GM18858 (cell line): ENCODE measurements around the gene C9orf50.

ENCODE experiments used
- ATAC-seq: cut with Tn5 transposase; IDR thresholded peaks from one replicate; pipeline ENCODE4 v1.9.1; 2021; ENCODE audit not compliant: unreplicated experiment

The C9orf50 gene

GRCh38 chr9:129632460-129632859, 11.6 kb upstream of the C9orf50 start:
- ATAC-seq, result no peak

DNA sequence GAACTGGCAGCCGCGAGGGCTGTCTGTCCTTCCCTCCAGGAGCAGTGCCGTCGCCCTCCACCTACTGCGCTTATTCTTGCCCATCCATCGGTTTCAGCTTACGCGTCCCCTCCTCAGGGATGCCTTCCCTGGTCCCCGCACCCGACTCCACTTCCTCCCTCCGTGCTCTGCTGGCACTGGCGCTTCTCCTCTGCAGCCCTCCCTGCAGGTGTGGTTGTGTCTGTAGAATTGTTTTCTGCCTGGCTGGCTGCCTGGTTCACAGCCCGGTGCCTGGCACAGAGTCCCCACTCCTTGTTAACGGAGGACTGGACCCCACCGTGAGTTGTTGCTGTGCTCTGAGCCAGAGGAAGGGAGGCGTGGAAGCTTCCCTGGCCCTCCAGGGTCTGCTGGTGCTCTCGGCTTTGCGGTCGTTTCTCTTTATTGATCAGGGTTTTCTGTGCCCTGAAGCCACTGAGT, 10.8 kb upstream of the C9orf50 start:
- ATAC-seq, result no peak

DNA sequence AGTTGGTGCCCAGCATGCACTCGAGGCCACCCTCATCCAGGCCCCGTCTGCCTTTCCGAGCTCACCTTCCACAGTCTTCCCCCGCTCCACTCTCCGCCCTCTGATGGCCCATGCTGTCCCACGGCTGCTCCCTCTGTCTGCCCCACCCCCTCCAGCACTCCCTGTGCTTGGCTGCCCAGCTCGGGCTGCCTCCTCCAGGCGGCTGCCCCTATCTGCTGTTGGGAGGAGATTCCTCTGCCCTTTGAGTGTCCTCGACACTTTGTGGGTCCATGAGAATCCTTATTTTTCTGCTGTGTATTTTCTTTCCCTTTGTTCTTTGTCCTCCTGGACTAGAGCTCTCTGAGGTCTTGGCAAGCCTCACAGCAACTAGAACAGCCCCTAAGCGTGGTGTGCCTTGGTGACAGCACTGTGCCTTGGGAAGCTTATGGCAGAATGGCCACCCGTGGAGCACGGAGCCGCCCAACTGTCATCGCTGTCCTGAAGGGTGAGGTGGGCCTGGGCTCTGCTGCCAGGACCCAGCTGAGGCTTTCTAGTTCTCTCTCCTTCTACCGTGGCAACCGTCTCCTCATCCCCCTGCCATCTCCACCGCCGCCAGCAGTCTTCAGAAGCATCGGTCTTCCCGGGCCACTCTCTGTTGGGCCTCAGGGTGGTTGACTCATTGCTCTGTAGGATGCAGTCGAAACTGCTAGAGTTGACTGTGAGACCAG, 10.2 kb upstream of the C9orf50 start:
- ATAC-seq, result no peak

- ATAC-seq, result no peak
Observed at GRCh38 chr9:129629251-129629820, 8.4 kb upstream of the C9orf50 start.

DNA sequence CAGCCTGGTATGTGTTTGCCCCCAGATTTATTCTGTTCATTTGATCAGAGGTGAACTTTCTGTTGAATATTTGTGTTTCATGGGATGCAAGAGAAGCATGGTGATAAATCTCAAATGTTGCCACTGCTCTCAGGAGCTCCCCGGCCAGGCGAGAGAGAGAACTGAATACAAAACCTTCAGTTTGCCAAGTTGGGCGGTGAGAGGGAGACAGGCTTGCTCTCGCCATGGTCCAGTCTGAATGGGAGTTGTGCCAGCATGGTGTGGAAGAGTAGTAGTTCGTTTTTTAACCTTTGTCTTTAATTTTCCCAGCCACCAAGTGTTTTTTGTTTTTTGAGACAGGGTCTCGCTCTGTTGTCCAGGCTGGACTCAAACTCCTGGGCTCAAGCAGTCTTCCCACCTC, 7.8 kb upstream of the C9orf50 start:
- no peak for ATAC-seq

- ATAC-seq, result no peak
Observed at GRCh38 chr9:129627556-129628440, 6.9 kb upstream of the C9orf50 start.

- ATAC-seq, result no peak
Observed at GRCh38 chr9:129626625-129627284, 5.9 kb upstream of the C9orf50 start.

DNA sequence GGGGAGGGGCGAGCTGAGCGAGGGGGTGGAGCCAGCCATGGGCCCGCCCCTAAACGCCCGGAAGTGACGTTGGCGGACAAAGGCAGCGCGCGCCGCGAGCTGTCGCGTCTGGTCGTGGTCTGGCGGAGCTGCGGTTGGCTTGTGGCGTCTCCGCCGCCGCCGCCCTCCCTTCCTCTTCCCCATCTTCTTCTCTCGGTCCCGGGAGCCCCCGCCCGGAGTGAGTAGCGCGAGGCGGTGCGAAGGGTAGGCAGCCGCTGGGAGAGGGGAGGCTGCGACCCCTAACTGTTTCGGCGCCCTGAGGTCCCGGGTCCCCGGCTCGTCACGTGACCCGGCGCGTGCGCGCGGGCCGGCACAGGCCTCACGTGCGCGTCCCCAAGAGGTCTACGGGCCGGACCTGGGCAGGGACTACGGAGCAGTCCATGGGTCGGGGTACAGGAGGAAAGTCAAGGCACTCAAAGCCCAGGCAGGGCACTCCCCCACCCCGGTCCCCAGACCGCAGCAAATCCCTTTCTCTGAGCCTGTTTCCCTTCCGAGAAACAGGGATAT, 5.3 kb upstream of the C9orf50 start, which contains the start of gene NTMT1:
Gene NTMT1, plus strand, starts transcription at position 85 of the 546 bp plus-strand sequence. CDS start 6,541 bp downstream, outside the sequence.
- ATAC-seq, result peak; percentile 63

DNA sequence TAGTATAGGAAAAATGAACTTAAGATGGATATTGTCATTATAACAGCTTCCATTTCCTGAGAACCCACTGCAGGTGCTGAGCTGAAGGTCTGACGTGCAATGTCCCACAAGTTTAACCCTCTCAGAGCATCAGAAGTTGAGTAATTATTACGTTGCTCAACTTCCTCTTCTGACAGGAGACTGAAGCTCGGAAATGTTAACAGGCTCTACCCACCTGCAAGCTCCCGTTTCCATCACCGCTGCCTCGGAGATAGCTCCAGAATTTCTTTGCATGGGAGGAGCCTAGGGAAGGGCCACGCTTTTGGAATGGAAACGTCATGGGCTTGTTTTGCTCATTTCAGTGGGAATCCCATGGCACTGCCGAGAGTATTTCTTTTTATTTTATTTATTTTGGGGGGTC, 4.0 kb upstream of the C9orf50 start:
- no peak for ATAC-seq

DNA sequence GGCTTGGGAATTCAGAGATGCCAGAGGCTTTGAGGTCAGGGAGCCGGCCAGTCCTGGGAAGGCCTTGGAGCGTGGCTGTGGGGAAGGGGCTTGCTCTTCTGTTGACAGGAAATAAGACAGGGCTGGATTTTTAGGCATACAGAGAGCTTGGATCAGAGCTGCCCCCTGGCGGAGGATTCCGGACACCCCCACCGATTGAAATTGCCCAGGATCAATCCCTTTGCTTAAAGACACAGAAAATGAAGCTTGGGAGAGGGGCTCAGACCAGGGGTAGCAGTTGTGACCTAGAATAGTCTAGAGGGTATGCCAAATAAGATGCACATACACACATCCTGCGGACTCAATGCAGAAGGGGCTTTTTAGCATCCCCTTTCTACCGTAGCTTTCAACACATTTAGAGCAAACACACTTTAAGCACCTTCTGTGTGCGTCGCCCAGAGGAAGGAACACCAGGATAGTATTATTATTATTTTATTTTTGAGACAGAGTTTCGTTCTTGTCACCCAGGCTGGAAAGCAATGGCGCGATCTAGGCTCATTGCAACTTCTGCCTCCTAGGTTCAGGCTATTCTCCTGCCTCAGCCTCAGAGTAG, 3.4 kb upstream of the C9orf50 start:
- no peak for ATAC-seq

- no peak for ATAC-seq
Observed at GRCh38 chr9:129623331-129623730, 2.4 kb upstream of the C9orf50 start.

GRCh38 chr9:129619787-129620668, 873 bp downstream of the C9orf50 start:
- ATAC-seq, result no peak

DNA sequence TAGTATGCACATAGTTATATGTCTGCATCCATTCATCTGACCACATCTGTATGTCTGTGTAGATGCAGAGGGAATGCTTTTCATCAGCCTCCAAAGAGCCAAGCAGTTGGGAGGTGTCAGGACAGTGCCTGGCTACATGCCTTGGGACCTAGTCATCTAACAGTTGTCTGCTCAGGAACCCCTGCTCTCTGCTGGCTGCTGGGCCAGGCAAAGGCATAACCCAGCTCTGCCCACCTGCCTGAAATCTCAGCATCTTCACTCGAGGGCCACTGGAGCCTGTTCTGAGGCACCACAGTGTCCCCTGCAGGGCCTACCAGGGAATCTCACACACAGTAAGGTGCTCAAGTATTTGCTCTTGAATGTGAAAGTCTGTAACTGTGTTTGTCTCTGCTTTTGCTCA, 3.7 kb downstream of the C9orf50 start:
- no peak for ATAC-seq

DNA sequence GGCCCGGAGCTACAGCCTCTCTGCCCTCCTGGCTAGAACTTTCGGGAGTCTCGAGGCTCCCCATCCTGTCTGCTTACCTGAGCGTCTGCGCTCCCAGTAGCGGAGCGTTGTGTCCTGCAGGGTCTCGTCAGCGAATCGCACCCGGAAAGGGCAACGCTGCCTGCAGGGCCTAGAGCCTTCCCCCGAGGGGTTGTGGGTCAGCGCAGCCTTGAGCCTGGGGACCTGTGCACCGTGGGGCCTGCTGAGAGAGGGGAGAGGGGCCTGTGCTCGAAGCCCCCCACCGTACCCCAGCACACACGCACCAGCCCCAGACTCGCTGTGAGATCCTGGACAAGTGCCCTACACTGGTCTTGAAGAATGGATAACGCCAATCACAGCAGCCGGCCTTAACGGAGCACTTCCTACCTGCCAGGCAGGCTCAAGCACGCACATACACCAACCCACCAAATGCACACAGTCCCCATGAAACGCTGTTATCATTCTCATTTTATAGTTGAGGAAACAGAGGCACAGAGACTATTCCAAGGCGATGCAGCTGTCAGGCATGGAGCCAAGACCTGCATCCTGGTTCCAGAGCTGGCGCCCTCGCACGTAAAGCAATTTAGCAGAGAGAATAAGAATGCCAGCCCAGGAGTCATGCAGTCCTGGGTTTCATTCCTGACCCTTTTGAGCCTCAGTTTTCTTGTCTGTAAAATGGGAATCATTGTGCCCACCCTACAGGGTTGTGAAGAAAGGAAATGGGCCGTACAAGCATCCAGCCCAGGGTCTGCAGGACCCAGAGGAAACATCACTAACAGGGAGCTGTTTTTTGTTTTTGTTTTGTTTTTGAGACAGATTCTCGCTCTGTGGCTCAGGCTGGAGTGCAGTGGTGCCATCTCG, 5.3 kb downstream of the C9orf50 start:
- no peak for ATAC-seq

DNA sequence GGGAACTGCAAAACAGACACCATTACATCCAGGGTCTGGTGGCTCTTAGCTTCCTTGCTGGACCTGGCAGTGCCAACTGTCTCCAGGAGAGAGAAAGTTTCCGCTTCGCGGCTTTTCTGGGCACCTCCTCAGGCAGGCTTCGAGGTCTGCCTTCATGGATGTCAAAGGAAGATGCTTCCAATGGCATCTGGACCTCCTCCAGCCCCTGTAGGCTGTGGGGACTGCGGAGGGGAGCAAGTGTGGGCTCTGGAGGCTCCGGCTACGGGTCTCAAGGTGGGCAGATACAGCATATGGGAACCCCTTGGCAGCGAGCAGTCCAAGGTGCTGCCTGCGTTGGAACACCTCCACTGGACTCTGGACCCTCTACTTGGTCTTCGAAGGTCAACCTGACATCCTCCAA, 6.0 kb downstream of the C9orf50 start:
- no peak for ATAC-seq

DNA sequence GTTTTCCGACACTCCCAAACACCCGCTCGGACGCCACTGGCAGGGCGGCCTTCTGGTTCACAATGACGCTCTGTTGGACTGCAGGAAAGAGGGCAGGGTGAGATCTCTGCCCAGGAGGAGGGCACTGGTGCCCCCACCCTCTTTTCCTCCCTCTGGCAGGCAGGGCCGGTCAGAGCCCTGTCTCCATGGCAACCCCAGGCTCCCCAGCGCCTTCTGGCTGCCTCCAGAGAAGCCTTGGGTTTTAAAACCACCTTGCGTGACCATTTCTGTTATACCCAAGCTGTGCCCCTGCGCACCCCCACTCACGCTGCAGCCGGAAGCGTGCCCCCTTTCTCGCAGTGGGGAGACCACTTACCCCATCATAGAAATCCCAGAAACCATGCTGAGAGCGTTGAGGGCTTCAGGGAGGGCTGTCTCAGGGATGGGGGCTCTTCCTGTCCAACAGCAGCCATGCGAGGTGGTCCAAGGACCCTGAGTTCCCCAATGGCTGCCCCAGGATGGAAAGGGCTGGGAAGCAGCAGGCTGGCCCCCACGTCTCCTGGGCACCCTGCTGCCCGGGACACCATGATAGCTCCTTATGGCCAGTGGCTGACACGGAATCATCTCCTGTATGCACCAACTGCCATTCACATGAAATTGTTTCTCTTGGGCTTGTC, 7.3 kb downstream of the C9orf50 start:
- no peak for ATAC-seq

DNA sequence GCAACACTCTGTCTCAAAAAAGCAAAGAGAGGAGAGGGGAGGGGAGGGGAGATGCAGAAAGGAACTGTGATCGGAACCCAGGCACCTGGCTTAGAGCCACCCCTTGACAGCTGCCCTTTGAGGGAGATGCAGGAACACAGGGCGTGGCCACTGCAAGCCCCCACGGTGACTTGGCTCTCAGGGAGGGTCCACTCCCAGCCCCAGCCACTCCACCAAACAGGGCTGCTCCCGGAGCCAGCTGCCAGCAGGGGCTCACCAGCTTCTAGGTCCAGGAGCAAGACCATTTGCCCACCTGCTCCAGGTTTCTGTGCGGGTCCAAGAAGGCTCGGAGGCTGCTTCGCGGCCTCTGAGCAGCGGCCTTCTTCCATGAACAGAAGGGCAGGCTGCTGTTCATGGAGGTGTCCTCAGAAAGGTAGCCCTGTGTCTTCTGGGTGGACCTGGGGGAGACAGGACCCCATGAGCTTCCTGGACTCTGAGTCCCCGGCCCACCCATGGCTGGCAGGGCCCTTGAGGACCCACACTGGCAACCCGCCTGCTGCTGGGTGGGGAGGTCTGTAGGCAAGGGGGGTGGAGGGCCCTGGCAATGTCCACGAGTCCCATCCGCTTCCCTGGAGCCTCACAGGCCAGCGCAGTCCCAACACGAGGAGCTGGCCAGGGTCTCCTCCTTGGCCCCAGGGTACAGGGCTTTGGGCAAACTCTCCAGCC, 7.9 kb downstream of the C9orf50 start:
- ATAC-seq, result no peak
